HEK293 (cell line): ENCODE data around the gene BACH2.

Experiments
- CTCF ChIA-PET: fragments of 350-600 bp; formaldehyde crosslinking; extraction: SDS; loops from one replicate; lab custom pipeline; 2021; ENCODE audit warnings: antibody characterized with exemption; lab: Yijun Ruan, JAX
- POLR2A ChIA-PET: fragments of 300-600 bp; formaldehyde crosslinking; extraction: SDS; loops from one replicate; lab custom pipeline; 2020; ENCODE audit warnings: antibody characterized with exemption, inconsistent platforms; lab: Yijun Ruan, JAX
- H3K27ac ChIP-seq: fragments of 200-500 bp; sonication (Bioruptor generic); 2 replicates; pipeline ENCODE4 v1.5.1; 2014; ENCODE audit warnings: low read depth, low read length, control low read depth, inconsistent platforms; ENCODE audit errors: extremely low read depth
- H3K36me3 ChIP-seq, 2 experiments: fragments of 200-500 bp in 1 of 2; sonication (Bioruptor generic) in 1 of 2; 1 replicate in 1 of 2; 2 replicates in 1 of 2; pipeline ENCODE4 v1.5.1; 2014 to 2017; ENCODE audit warnings: inconsistent platforms in 2 of 2, low read length in 2 of 2; ENCODE audit not compliant: control insufficient read depth in 2 of 2, insufficient read depth in 1 of 2
- H3K4me1 ChIP-seq: fragments of 200-500 bp; sonication (Bioruptor generic); 2 replicates; pipeline ENCODE4 v1.5.1; 2014; ENCODE audit warnings: mild to moderate bottlenecking, low read length, inconsistent platforms; ENCODE audit not compliant: control insufficient read depth, insufficient read depth
- H3K4me3 ChIP-seq: 2 replicates; pipeline ENCODE4 v1.5.1; 2011; ENCODE audit warnings: low read depth, mild to moderate bottlenecking, control low read depth, low read length, moderate library complexity
- H3K9me3 ChIP-seq: fragments of 200-500 bp; sonication (Bioruptor generic); 2 replicates; pipeline ENCODE4 v1.5.1; 2014; ENCODE audit warnings: low read depth, low read length, inconsistent platforms; ENCODE audit not compliant: control insufficient read depth, insufficient read depth
- BCL11B ChIP-seq: fragments of 450-650 bp; formaldehyde crosslinking; IDR thresholded peaks from 2 replicates; pipeline ENCODE4 v1.5.1; 2016; ENCODE audit warnings: low read depth, missing biosample characterization, missing genetic modification characterization
- GFI1B ChIP-seq: fragments of 450-650 bp; formaldehyde crosslinking; IDR thresholded peaks from 2 replicates; pipeline ENCODE4 v1.5.1; 2016; ENCODE audit warnings: missing biosample characterization, missing genetic modification characterization
- HIC1 ChIP-seq: fragments of 450-650 bp; formaldehyde crosslinking; IDR thresholded peaks from 2 replicates; pipeline ENCODE4 v1.5.1; 2016; ENCODE audit warnings: missing biosample characterization, missing genetic modification characterization
- KLF16 ChIP-seq: fragments of 450-650 bp; formaldehyde crosslinking; IDR thresholded peaks from 2 replicates; pipeline ENCODE4 v1.5.1; 2017; ENCODE audit warnings: missing biosample characterization, missing genetic modification characterization
- OSR2 ChIP-seq: fragments of 450-650 bp; formaldehyde crosslinking; IDR thresholded peaks from 2 replicates; pipeline ENCODE4 v1.5.1; 2016; ENCODE audit warnings: missing biosample characterization, missing genetic modification characterization
- SP7 ChIP-seq: fragments of 450-650 bp; formaldehyde crosslinking; IDR thresholded peaks from 2 replicates; pipeline ENCODE4 v1.5.1; 2016; ENCODE audit warnings: missing biosample characterization, missing genetic modification characterization
- ZBTB17 ChIP-seq: fragments of 450-650 bp; formaldehyde crosslinking; IDR thresholded peaks from 2 replicates; pipeline ENCODE4 v1.5.1; 2016; ENCODE audit warnings: missing biosample characterization, missing genetic modification characterization
- ZFP37 ChIP-seq: fragments of 450-650 bp; formaldehyde crosslinking; IDR thresholded peaks from 2 replicates; pipeline ENCODE4 v1.5.1; 2016; ENCODE audit warnings: missing biosample characterization, missing genetic modification characterization
- ZFP41 ChIP-seq: fragments of 450-650 bp; formaldehyde crosslinking; IDR thresholded peaks from 2 replicates; pipeline ENCODE4 v1.5.1; 2016; ENCODE audit warnings: missing biosample characterization, missing genetic modification characterization, borderline replicate concordance
- ZIC2 ChIP-seq: fragments of 450-650 bp; formaldehyde crosslinking; IDR thresholded peaks from 2 replicates; pipeline ENCODE4 v1.5.1; 2016; ENCODE audit warnings: missing biosample characterization, missing genetic modification characterization
- ZNF121 ChIP-seq: fragments of 450-650 bp; formaldehyde crosslinking; IDR thresholded peaks from 2 replicates; pipeline ENCODE4 v1.5.1; 2016; ENCODE audit warnings: missing biosample characterization, missing genetic modification characterization
- ZNF132 ChIP-seq: fragments of 450-650 bp; formaldehyde crosslinking; IDR thresholded peaks from 2 replicates; pipeline ENCODE4 v1.5.1; 2017; ENCODE audit warnings: missing biosample characterization, missing genetic modification characterization, borderline replicate concordance
- ZNF146 ChIP-seq: fragments of 450-650 bp; formaldehyde crosslinking; IDR thresholded peaks from 2 replicates; pipeline ENCODE4 v1.5.1; 2016; ENCODE audit warnings: missing biosample characterization, missing genetic modification characterization
- ZNF239 ChIP-seq: fragments of 450-650 bp; formaldehyde crosslinking; IDR thresholded peaks from 2 replicates; pipeline ENCODE4 v1.5.1; 2016; ENCODE audit warnings: missing biosample characterization, missing genetic modification characterization
- ZNF292 ChIP-seq: fragments of 450-650 bp; formaldehyde crosslinking; IDR thresholded peaks from 2 replicates; pipeline ENCODE4 v1.5.1; 2016; ENCODE audit warnings: low read depth, missing biosample characterization, missing genetic modification characterization, borderline replicate concordance
- ZNF37A ChIP-seq: fragments of 450-650 bp; IDR thresholded peaks from 2 replicates; pipeline ENCODE4 v1.5.1; 2018; ENCODE audit warnings: missing biosample characterization, missing genetic modification characterization
- ZNF391 ChIP-seq: fragments of 450-650 bp; formaldehyde crosslinking; IDR thresholded peaks from 2 replicates; pipeline ENCODE4 v1.5.1; 2016; ENCODE audit warnings: low read depth, missing biosample characterization, missing genetic modification characterization, borderline replicate concordance
- ZNF48 ChIP-seq: fragments of 450-650 bp; formaldehyde crosslinking; IDR thresholded peaks from 2 replicates; pipeline ENCODE4 v1.5.1; 2016; ENCODE audit warnings: missing biosample characterization, missing genetic modification characterization
- ZNF518A ChIP-seq: fragments of 450-650 bp; formaldehyde crosslinking; conservative IDR thresholded peaks from 2 replicates; pipeline ENCODE4 v1.5.1; 2016; ENCODE audit warnings: low read depth, missing biosample characterization, missing genetic modification characterization
- ZNF544 ChIP-seq: fragments of 450-650 bp; formaldehyde crosslinking; IDR thresholded peaks from 2 replicates; pipeline ENCODE4 v1.5.0; 2017; ENCODE audit warnings: missing biosample characterization, missing genetic modification characterization
- ZNF548 ChIP-seq: fragments of 450-650 bp; formaldehyde crosslinking; IDR thresholded peaks from 2 replicates; pipeline ENCODE4 v1.5.1; 2016; ENCODE audit warnings: missing biosample characterization, missing genetic modification characterization
- ZNF549 ChIP-seq: fragments of 450-650 bp; IDR thresholded peaks from 2 replicates; pipeline ENCODE4 v1.5.1; 2018; ENCODE audit warnings: missing biosample characterization, missing genetic modification characterization, mild to moderate bottlenecking, inconsistent platforms, moderate library complexity
- ZNF560 ChIP-seq: fragments of 450-650 bp; formaldehyde crosslinking; IDR thresholded peaks from 2 replicates; pipeline ENCODE4 v1.5.1; 2017; ENCODE audit warnings: missing biosample characterization, missing genetic modification characterization, borderline replicate concordance
- ZNF561 ChIP-seq: fragments of 450-650 bp; IDR thresholded peaks from 2 replicates; pipeline ENCODE4 v1.5.1; 2018; ENCODE audit warnings: missing biosample characterization, missing genetic modification characterization, borderline replicate concordance
- ZNF585B ChIP-seq: fragments of 450-650 bp; formaldehyde crosslinking; IDR thresholded peaks from 2 replicates; pipeline ENCODE4 v1.5.1; 2016; ENCODE audit warnings: missing biosample characterization, missing genetic modification characterization
- ZNF600 ChIP-seq: fragments of 450-650 bp; formaldehyde crosslinking; IDR thresholded peaks from 2 replicates; pipeline ENCODE4 v1.5.1; 2016; ENCODE audit warnings: missing biosample characterization, missing genetic modification characterization
- ZNF626 ChIP-seq: fragments of 450-650 bp; sonication (Bioruptor Pico); formaldehyde crosslinking; IDR thresholded peaks from 2 replicates; pipeline ENCODE4 v1.5.1; 2018; ENCODE audit warnings: missing biosample characterization, missing genetic modification characterization, inconsistent platforms
- ZNF660 ChIP-seq: fragments of 450-650 bp; IDR thresholded peaks from 2 replicates; pipeline ENCODE4 v1.5.1; 2018; ENCODE audit warnings: missing biosample characterization, mild to moderate bottlenecking, missing genetic modification characterization
- ZNF670 ChIP-seq: fragments of 450-650 bp; formaldehyde crosslinking; IDR thresholded peaks from 2 replicates; pipeline ENCODE4 v1.5.1; 2016; ENCODE audit warnings: missing biosample characterization, missing genetic modification characterization, low read depth
- ZNF76 ChIP-seq: fragments of 450-650 bp; formaldehyde crosslinking; IDR thresholded peaks from 2 replicates; pipeline ENCODE4; 2016; ENCODE audit warnings: low read depth, missing biosample characterization, missing genetic modification characterization, borderline replicate concordance
- ZNF837 ChIP-seq: fragments of 450-650 bp; formaldehyde crosslinking; IDR thresholded peaks from 2 replicates; pipeline ENCODE4 v1.5.1; 2016; ENCODE audit warnings: missing biosample characterization, missing genetic modification characterization

The BACH2 gene

GRCh38 chr6:90227673-90228072, 69.0 kb downstream of the BACH2 start:
- Histone ChIP-seq H3K9me3 (no peaks in the 10 kb centered on the region), H3K4me3 (no peak overlapping the region), H3K27ac (no peak overlapping the region), H3K4me1 (peaks cover 3% of the 10 kb centered on the region; the same call in 1 of the 2 replicates), H3K36me3 (no peaks in the 10 kb centered on the region)
- TF ChIP-seq ZNF837 (tag by site-specific recombination) (no peak), ZNF292 (no peak), ZNF585B (tag by site-specific recombination) (no peak), ZBTB17 (tag by site-specific recombination) (no peak), ZNF600 (tag by site-specific recombination) (no peak), ZNF549 (no peak), ZNF76 (tag by site-specific recombination) (no peak), ZNF121 (tag by site-specific recombination) (no peak), BCL11B (tag by site-specific recombination) (no peak), ZNF146 (tag by site-specific recombination) (no peak), ZNF37A (tag by site-specific recombination) (no peak), ZNF548 (tag by site-specific recombination) (no peak), ZNF239 (no peak), OSR2 (tag by site-specific recombination) (no peak), ZFP37 (tag by site-specific recombination) (no peak), ZNF560 (tag by site-specific recombination) (no peak), ZNF391 (no peak), ZNF660 (tag by site-specific recombination) (no peak), HIC1 (tag by site-specific recombination) (no peak), ZNF561 (tag by site-specific recombination) (no peak)
- ChIA-PET POLR2A (interaction anchor here (0.5 to 0.7 kb wide), 2 partner anchors 23 to 25 kb away, joined by 3 to 6 read pairs; no protein-coding TSS in a partner anchor), CTCF (interaction anchor here (0.6 to 0.7 kb wide), 3 partner anchors 12 to 287 kb away, joined by 3 read pairs; no protein-coding TSS in a partner anchor)

- no peaks in the 10 kb centered on the region for H3K36me3 ChIP-seq
- ChIA-PET POLR2A (interaction anchor here (0.5 to 0.7 kb wide), 2 partner anchors 22 to 24 kb away, joined by 3 to 6 read pairs; no protein-coding TSS in a partner anchor), CTCF (interaction anchor here (0.7 kb wide), 1 partner anchor 12 kb away, joined by 3 read pairs; no protein-coding TSS in a partner anchor)
- peaks cover 3% of the 10 kb centered on the region; the same call in 1 of the 2 replicates for H3K4me1 ChIP-seq
- TF ChIP-seq ZFP41 (tag by site-specific recombination) (no peak), GFI1B (no peak), ZIC2 (tag by site-specific recombination) (no peak), SP7 (tag by site-specific recombination) (no peak), KLF16 (tag by site-specific recombination) (no peak), ZNF544 (tag by site-specific recombination) (no peak), ZNF670 (tag by site-specific recombination) (no peak), ZNF48 (no peak), ZNF132 (no peak), ZNF518A (tag by site-specific recombination) (no peak), ZNF626 (tag by site-specific recombination) (no peak)
- no peak overlapping the region for H3K4me3 ChIP-seq
- H3K9me3 ChIP-seq = no peaks in the 10 kb centered on the region
- no peak overlapping the region for H3K27ac ChIP-seq
Observed at GRCh38 chr6:90227213-90227612, 69.4 kb downstream of the BACH2 start.
